Vagina (tissue), 2 donors: ENCODE measurements around the gene ALG8. TPM values are rescaled to one million over a fixed set of nuclear protein-coding genes. Genes with fewer than 3 reads are reported as not detected.

Source experiments
- DNase-seq, 2 donors: peaks; one replicate each; pipeline ENCODE4 v3.0.0-alpha.2; 2017; ENCODE audit errors: extremely low spot score in 2 of 2
- H3K27ac ChIP-seq: fragments of 200-600 bp; sonication (generic); one replicate; pipeline ENCODE4 v1.5.1; 2019
- H3K27me3 ChIP-seq: fragments of 200-600 bp; sonication (generic); one replicate; pipeline ENCODE4 v1.5.1; 2019
- H3K36me3 ChIP-seq, 2 donors: fragments of 200-600 bp; sonication (generic); one replicate each; pipeline ENCODE4 v1.5.1; 2017 to 2019
- H3K4me1 ChIP-seq: fragments of 200-600 bp; sonication (generic); one replicate; pipeline ENCODE4 v1.5.1; 2019
- H3K4me3 ChIP-seq, 2 donors: fragments of 200-600 bp; sonication (generic); 1 replicate in 1 of 2; 2 replicates in 1 of 2; pipeline ENCODE4 v1.5.1; 2016 to 2019
- H3K9me3 ChIP-seq: fragments of 200-600 bp; sonication (generic); one replicate; pipeline ENCODE4 v1.5.1; 2019
- POLR2A ChIP-seq, 2 donors: fragments of 450-650 bp; IDR thresholded peaks; one replicate each; pipeline ENCODE4 v1.6.1; 2017; ENCODE audit warnings: antibody characterized with exemption in 2 of 2, mild to moderate bottlenecking in 2 of 2, moderate library complexity in 2 of 2
- POLR2AphosphoS5 ChIP-seq, 2 donors: sonication (generic); formaldehyde crosslinking; IDR thresholded peaks; one replicate each; pipeline ENCODE4 v1.9.0; 2017; ENCODE audit warnings: antibody characterized with exemption in 2 of 2, mild to moderate bottlenecking in 2 of 2, low read depth in 1 of 2; ENCODE audit not compliant: insufficient read depth in 1 of 2
- intact Hi-C: fragments of 100-400 bp; cut with DNase I; formaldehyde crosslinking; loops from one replicate; pipeline ENCODE4 v1.15.1; 2023
- total RNA-seq: library from RNA; depleted of rRNA; stranded (reverse); fragments of >200 nt; gene quantifications from one replicate; pipeline ENCODE4 v1.2.3, GENCODE V29; 2016
- TF ChIP-seq, protein P1 (sequence below), 3 experiments: fragments of 450-650 bp in 2 of 3; fragments of 200-600 bp in 1 of 3; sonication (generic) in 1 of 3; IDR thresholded peaks; one replicate each; pipeline ENCODE4 v1.5.1; 2017 to 2019; ENCODE audit warnings: antibody characterized with exemption in 3 of 3, mild to moderate bottlenecking in 2 of 3, moderate library complexity in 2 of 3

ALG8 gene
- total RNA-seq, 1 donor from 2014 or later = 20.9 TPM

DNA sequence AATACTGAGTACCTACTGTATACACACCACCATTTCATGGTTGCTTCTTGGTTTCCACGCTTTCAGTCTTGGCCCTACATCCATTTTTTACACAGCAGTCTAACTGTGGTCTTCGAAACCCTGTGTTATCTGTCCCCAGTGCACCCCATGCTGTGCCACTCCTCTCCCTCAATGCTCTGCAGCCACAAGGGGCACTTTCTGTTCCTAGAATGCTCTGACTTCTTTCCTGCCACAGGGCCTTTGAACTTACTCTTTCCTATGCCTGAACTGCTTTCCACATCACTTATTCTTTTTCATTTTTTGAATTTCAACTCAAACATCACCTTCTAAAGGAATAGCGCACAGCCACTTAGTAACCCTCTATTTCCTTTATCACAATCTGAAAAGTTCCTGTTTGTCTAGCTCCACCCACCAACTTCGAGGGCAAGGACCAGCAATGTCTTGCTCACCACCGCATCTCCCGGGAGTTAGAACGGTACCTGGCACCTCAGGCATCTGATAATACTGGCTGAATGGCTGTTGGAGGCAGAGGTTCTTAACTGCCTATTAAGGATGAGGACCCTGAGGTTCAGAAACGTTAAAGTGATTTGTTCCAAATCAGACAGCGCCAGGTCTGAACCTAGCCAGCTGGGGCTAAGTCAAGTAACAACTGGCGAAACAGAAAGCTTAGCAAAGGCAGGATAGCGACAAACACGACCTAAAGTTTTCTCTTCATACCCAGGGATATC, 568 bp downstream of the ALG8 start:
- Histone ChIP-seq H3K4me3 (peak overlapping the region; percentile 66 to 89), H3K9me3 (no peaks in the 10 kb centered on the region), H3K27me3 (no peaks in the 10 kb centered on the region), H3K27ac (peak overlapping the region; percentile 34), H3K36me3 (no peaks in the 10 kb centered on the region), H3K4me1 (peaks cover 20% of the 10 kb centered on the region)
- DNase-seq = no peak
- TF ChIP-seq, protein P1, sequence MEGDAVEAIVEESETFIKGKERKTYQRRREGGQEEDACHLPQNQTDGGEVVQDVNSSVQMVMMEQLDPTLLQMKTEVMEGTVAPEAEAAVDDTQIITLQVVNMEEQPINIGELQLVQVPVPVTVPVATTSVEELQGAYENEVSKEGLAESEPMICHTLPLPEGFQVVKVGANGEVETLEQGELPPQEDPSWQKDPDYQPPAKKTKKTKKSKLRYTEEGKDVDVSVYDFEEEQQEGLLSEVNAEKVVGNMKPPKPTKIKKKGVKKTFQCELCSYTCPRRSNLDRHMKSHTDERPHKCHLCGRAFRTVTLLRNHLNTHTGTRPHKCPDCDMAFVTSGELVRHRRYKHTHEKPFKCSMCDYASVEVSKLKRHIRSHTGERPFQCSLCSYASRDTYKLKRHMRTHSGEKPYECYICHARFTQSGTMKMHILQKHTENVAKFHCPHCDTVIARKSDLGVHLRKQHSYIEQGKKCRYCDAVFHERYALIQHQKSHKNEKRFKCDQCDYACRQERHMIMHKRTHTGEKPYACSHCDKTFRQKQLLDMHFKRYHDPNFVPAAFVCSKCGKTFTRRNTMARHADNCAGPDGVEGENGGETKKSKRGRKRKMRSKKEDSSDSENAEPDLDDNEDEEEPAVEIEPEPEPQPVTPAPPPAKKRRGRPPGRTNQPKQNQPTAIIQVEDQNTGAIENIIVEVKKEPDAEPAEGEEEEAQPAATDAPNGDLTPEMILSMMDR (IDR thresholded peaks at IDR 0.05) = no peak
- TF ChIP-seq POLR2A (IDR thresholded peaks at IDR 0.05) (no peak), POLR2AphosphoS5 (IDR thresholded peaks at IDR 0.05; ENCODE audit: insufficient read depth in 1 of 2, low read depth in 1 of 2) (no peak)
- intact Hi-C loops = no loop called here

DNA sequence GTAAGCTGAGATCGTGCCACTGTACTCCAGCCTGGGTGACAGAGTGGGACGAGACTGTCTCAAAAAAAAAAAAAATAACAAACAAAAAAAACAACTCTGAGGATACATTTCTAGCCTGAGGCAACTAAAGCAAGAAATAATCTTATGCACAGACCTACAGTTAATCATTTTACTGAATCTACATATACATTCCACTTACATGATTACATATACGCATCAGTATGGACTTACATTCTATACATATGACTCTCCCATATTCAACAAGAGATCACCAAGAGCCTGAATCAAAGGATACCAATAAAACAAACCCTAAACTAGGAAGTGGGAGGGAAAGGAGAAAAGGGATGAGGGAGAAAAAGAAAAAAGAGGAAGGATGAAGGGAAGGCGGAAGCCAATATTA, 1.1 kb downstream of the ALG8 start:
- H3K4me3 ChIP-seq = peak overlapping the region in 1 of 2 donors; percentile 89
- intact Hi-C loops = no loop called here
- no peak for TF ChIP-seq POLR2AphosphoS5 (IDR thresholded peaks at IDR 0.05; ENCODE audit: insufficient read depth in 1 of 2, low read depth in 1 of 2)
- TF ChIP-seq, protein P1 (IDR thresholded peaks at IDR 0.05) = no peak
- no peak for TF ChIP-seq POLR2A (IDR thresholded peaks at IDR 0.05)

DNA sequence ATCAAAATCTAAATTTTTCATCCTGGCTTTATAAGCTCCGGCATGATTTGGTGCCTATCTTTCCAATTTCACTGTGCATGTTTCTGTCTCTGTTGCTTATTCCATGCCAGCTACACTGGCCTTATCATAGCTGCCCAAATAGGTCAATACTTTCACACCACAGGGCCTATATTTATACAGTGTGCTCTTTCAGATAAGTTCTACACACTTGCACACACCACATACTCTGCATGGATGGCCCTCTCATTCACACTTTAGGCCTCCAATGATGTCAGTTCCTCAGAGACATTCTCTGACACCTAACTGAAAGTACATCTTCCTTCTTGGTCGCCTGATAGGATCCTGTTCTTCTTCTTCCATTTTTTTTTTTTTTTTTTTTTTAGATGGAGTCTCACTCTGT, 7.0 kb downstream of the ALG8 start:
- Histone ChIP-seq H3K9me3 (no peaks in the 10 kb centered on the region), H3K27ac (no peak overlapping the region), H3K36me3 (no peaks in the 10 kb centered on the region), H3K4me1 (no peaks in the 10 kb centered on the region), H3K27me3 (no peaks in the 10 kb centered on the region), H3K4me3 (no peak overlapping the region)
- no peak for TF ChIP-seq POLR2A (IDR thresholded peaks at IDR 0.05)
- no peak for TF ChIP-seq POLR2AphosphoS5 (IDR thresholded peaks at IDR 0.05; ENCODE audit: insufficient read depth in 1 of 2, low read depth in 1 of 2)
- TF ChIP-seq, protein P1 (IDR thresholded peaks at IDR 0.05) = no peak
- intact Hi-C loops = no loop called here
- DNase-seq = no peak

More for the DNA sequence above, 1.1 kb downstream of the ALG8 start:
- DNase-seq = no peak
- no peaks in the 10 kb centered on the region for H3K9me3 ChIP-seq
- H3K27me3 ChIP-seq = no peaks in the 10 kb centered on the region
- no peak overlapping the region for H3K27ac ChIP-seq
- H3K36me3 ChIP-seq = no peaks in the 10 kb centered on the region
- peaks cover 20% of the 10 kb centered on the region for H3K4me1 ChIP-seq

DNA sequence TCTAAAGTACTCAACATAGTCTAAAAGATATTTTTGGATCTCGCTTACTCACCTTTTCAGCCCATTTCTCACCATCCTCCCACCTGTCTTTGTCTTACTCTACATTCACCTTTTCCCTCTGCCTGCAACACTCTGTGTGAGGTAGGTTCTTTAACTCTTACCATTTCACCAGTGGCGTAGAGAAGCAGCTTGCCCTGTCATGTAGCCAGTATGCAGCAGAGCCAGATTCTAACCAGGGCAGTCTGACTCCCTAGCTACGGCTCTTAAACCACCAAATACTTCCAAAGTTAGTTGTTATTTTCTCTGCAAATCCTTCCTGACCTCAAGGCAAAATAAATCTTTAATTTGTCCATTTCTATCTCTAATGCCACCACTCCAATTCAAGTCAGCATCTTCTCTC, 7.5 kb downstream of the ALG8 start:
- Histone ChIP-seq H3K9me3 (no peaks in the 10 kb centered on the region), H3K27me3 (no peaks in the 10 kb centered on the region), H3K4me1 (no peaks in the 10 kb centered on the region), H3K36me3 (no peaks in the 10 kb centered on the region), H3K4me3 (no peak overlapping the region), H3K27ac (no peak overlapping the region)
- intact Hi-C loops = no loop called here
- TF ChIP-seq POLR2AphosphoS5 (IDR thresholded peaks at IDR 0.05; ENCODE audit: insufficient read depth in 1 of 2, low read depth in 1 of 2) = no peak
- no peak for TF ChIP-seq POLR2A (IDR thresholded peaks at IDR 0.05)
- TF ChIP-seq, protein P1 (IDR thresholded peaks at IDR 0.05) = no peak
- DNase-seq = no peak

DNA sequence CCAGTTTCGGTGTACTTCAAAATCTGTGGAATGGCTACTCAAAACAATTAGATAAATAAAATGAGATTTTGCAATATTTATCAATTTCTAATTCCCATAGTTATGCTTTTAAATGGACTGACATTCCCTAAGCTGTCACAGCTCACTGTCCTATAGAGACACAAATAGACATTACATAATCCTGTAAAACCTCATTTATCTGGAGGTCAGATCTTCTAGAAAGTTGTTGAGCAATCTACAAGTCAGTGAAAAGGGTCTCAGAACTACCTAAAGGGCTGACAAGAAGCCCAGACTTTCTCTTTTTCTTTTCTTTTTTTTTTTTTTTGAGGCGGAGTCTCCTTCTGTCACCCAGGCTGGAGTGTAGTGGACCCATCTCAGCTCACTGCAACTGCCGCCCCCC, 12.0 kb downstream of the ALG8 start:
- Histone ChIP-seq H3K9me3 (no peaks in the 10 kb centered on the region), H3K27ac (no peak overlapping the region), H3K4me1 (no peaks in the 10 kb centered on the region), H3K27me3 (no peaks in the 10 kb centered on the region), H3K4me3 (no peak overlapping the region), H3K36me3 (peaks cover 0 to 3% of the 10 kb centered on the region in 2 donors)
- TF ChIP-seq POLR2AphosphoS5 (IDR thresholded peaks at IDR 0.05; ENCODE audit: insufficient read depth in 1 of 2, low read depth in 1 of 2) = no peak
- TF ChIP-seq POLR2A (IDR thresholded peaks at IDR 0.05) = no peak
- TF ChIP-seq, protein P1 (IDR thresholded peaks at IDR 0.05) = no peak
- DNase-seq = no peak
- intact Hi-C loops = no loop called here
